Mononuclear cell (primary cell): Measurements from ENCODE around the gene FAM227A. TPM values are rescaled to one million over a fixed set of nuclear protein-coding genes. Genes with fewer than 3 reads are reported as not detected.
"Not testable (repeated sequence)": the region's sequence is repeated elsewhere in the genome, so short reads cannot be mapped to it uniquely, and the experiment has no call there.

Experiments used
- H3K27me3 ChIP-seq: 2 replicates; pipeline ENCODE4 v1.6.0; 2011; ENCODE audit warnings: low read length, control low read depth; ENCODE audit not compliant: insufficient read depth
- H3K4me1 ChIP-seq: 2 replicates; pipeline ENCODE4 v1.5.1; 2011; ENCODE audit warnings: mild to moderate bottlenecking, low read length, control low read depth; ENCODE audit not compliant: insufficient read depth
- H3K4me3 ChIP-seq: 2 replicates; pipeline ENCODE4 v1.5.1; 2011; ENCODE audit warnings: mild to moderate bottlenecking, low read length, moderate library complexity
- H3K9me3 ChIP-seq: 2 replicates; pipeline ENCODE4 v1.5.1; 2011; ENCODE audit warnings: low read depth, mild to moderate bottlenecking, control low read depth, low read length
- total RNA-seq: library from RNA; depleted of rRNA; stranded (reverse); fragments of >200 nt; gene quantifications from one replicate; pipeline ENCODE4 v1.2.3, GENCODE V29; 2012

The FAM227A gene
- total RNA-seq, 1 donor, result not detected

- Histone ChIP-seq H3K27me3 (no peaks in the 10 kb centered on the region), H3K9me3 (no peaks in the 10 kb centered on the region), H3K4me3 (no peak overlapping the region), H3K4me1 (no peaks in the 10 kb centered on the region)
Measured at GRCh38 chr22:38608992-38609750, 47.0 kb downstream of the FAM227A start.

DNA sequence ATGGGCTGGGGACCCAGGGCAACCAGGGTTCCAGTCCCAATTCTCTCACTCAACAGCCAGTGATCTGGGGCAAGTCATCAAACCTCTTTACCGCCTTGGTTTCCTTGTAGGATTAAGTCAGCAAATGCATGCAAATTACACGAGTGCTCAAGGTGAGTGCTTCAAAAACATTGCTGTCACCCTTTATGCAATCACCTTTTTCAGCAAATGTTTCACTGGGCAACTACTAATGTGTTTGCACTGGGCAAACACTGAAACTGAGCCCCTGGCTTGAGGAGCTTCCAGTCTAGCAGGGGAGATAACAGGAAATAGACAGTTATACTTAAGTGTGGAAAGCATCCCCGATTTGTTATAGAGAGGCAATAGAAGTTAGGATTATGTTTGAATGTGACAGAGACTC, 48.5 kb downstream of the FAM227A start:
- no peaks in the 10 kb centered on the region for H3K9me3 ChIP-seq
- no peaks in the 10 kb centered on the region for H3K4me1 ChIP-seq
- no peaks in the 10 kb centered on the region for H3K27me3 ChIP-seq
- H3K4me3 ChIP-seq, result no peak overlapping the region

- Histone ChIP-seq H3K4me1 (no peaks in the 10 kb centered on the region), H3K4me3 (no peak overlapping the region), H3K9me3 (no peaks in the 10 kb centered on the region), H3K27me3 (no peaks in the 10 kb centered on the region)
Measured at GRCh38 chr22:38602166-38602565, 54.0 kb downstream of the FAM227A start.

- no peaks in the 10 kb centered on the region for H3K27me3 ChIP-seq
- H3K4me3 ChIP-seq, result no peak overlapping the region
- H3K9me3 ChIP-seq, result no peaks in the 10 kb centered on the region
- no peaks in the 10 kb centered on the region for H3K4me1 ChIP-seq
Measured at GRCh38 chr22:38601221-38601764, 54.9 kb downstream of the FAM227A start.

DNA sequence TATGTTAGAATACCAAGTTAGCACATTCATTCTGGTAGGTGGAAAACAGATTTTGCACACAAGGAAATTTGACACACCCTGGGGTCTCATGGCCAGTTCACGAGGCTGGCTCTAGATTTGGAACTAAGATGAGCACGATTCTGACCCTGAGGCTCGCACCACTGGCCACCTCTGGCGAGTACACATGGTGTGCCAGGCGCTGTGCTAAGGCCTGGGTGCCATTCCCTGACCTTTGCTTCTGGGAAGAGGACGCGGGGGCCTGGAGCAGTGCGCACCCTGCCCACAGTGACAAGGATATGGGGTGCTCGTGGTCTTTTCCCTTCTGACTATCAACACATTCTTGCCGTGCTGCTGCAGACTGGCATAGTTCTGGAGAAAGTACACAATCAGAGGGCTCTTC, 56.7 kb downstream of the FAM227A start:
- H3K4me1 ChIP-seq, result no peaks in the 10 kb centered on the region
- H3K9me3 ChIP-seq, result no peaks in the 10 kb centered on the region
- H3K27me3 ChIP-seq, result no peaks in the 10 kb centered on the region
- no peak overlapping the region for H3K4me3 ChIP-seq

DNA sequence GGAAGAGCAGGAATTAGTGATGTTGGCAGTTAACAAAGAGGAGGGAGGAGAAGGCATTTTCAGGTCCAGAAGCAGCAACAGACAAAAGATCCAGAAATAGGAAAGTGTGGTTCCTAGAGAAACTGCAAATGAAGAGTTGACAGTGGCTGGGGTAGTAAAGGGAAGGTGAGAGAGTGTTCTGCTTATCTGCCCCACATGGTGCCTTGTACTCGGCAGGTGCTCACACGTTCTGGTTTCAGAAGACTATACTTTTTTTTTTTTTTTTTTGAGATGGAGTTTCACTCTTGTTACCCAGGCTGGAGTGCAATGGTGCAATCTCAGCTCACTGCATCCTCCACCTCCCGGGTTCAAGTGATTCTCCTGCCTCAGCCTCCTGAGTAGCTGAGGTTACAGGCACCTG, 73.3 kb downstream of the FAM227A start:
- H3K4me3 ChIP-seq, H3K9me3 ChIP-seq, H3K4me1 ChIP-seq, H3K27me3 ChIP-seq: not testable (repeated sequence)

DNA sequence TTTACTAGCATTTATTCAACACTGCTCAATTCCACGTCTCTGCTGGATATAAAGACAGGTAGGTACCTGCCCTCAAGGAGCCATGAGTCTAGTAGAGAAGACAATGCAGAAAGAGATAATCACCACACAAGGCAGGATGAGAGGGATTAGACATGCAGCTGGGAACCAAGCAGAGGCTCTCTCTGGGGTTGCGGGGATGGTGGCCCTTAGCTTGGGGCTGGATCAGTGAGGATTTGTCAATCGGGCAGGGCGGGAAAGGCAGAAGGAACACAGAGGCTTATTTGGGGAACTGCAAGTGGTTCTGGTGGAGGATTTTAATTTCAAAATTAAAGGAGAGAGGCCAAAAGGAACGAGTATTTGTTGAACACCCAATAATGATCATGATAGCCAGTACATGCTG, 77.7 kb downstream of the FAM227A start:
- Histone ChIP-seq H3K9me3 (no peaks in the 10 kb centered on the region), H3K4me1 (no peaks in the 10 kb centered on the region), H3K27me3 (no peaks in the 10 kb centered on the region), H3K4me3 (no peak overlapping the region)

DNA sequence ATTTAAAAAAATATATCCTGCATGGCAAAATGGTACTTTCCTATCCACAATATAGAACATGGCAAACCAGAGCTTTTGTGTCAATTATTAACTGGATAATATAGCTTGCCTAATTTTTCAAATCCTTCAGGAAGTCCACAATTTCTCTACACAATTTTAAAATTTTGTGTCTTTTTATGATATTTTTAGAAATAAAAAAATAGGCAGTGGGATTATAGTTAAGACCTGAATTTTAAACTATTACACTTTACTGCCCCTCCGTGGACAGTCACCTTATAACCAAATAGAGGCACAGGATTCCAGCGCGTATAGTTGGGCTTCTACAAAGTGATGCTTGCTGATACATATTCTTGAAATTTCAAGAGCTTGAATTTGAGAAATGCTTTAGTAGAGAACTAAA, 84.1 kb downstream of the FAM227A start:
- no peak overlapping the region for H3K4me3 ChIP-seq
- H3K9me3 ChIP-seq, result no peaks in the 10 kb centered on the region
- H3K4me1 ChIP-seq, result peaks cover 29% of the 10 kb centered on the region
- peaks cover 4% of the 10 kb centered on the region for H3K27me3 ChIP-seq

DNA sequence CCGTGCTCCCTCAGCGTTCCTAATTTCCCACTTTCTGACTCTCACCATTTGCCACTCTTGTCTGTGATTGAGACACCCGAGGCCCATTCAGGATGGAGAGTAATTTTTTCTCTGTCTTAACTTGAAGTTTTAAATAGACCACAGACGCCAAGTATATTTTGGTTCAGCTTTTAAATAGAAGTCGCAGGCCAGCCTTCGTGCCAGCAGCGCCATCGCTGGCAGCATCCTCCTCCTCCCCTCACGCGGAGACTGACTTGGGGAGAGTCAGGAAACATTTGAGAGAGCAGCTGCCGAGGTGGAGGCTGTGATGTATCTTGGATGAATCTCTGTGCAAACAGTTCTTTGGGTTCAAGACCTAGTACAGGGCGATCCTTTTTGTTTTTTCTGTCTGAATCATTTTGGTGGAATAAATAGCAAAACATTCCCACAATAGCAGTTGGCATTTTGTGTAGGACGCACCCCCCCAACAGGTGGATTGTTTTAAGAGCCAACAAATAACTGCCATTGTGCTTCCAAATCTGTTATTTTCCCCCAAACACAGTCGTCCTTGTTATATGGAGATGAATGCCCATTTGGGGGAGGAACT, 85.3 kb downstream of the FAM227A start:
- peaks cover 30% of the 10 kb centered on the region for H3K4me1 ChIP-seq
- peak overlapping the region; percentile 48 for H3K4me3 ChIP-seq
- H3K9me3 ChIP-seq, result no peaks in the 10 kb centered on the region
- peaks cover 13% of the 10 kb centered on the region for H3K27me3 ChIP-seq

GRCh38 chr22:38569972-38570778, 86.0 kb downstream of the FAM227A start, which contains the start of gene DMC1:
TSS of gene DMC1 (minus strand) at chr22:38570183. CDS start at chr22:38568256, 1,927 bp downstream.
- Histone ChIP-seq H3K27me3 (peaks cover 19% of the 10 kb centered on the region), H3K9me3 (no peaks in the 10 kb centered on the region), H3K4me1 (peaks cover 30% of the 10 kb centered on the region), H3K4me3 (peak within 1 kb of the TSS; percentile 48)

DNA sequence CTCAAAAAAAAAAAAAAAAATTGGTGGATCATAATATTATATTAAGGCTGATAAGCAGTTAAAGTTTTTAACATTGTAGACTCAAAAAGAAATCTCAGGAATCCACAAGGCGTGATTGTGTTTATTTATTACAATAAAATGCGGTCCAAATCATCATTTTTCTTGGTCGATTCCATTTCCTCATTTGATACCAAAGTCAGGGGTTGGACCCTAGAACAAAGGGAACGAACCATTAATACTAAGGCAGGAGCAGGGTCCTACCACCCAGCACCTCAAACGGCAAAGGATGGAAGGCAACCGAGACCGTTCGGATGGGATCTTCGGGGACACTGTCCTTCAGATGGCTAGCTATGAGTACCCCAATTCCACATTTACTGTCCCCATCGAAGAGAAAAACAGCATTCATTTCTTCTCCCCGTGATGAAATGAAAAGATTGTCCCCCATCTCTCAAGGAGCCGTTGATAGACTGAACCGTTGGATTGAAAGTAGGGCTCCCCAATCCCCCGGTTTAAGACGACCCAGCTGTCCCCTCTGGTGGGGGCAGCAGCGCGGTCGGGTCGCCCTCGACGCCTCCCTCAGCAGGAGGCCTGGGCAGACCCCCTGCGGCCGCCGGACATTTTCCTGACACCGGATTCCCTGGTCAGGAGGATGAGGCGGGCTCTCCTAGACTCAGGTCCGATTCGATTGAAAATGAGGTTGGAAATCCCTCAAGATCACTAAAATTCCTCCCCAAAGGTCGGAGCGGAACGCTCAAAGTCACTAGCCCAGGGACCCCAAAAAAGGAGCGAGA, 86.8 kb downstream of the FAM227A start:
- Histone ChIP-seq H3K9me3 (no peaks in the 10 kb centered on the region), H3K4me3 (peak overlapping the region; percentile 32), H3K27me3 (peaks cover 26% of the 10 kb centered on the region), H3K4me1 (peaks cover 30% of the 10 kb centered on the region)

GRCh38 chr22:38567531-38568285, 88.5 kb downstream of the FAM227A start:
- peaks cover 29% of the 10 kb centered on the region for H3K27me3 ChIP-seq
- H3K9me3 ChIP-seq, result no peaks in the 10 kb centered on the region
- H3K4me1 ChIP-seq, result peaks cover 30% of the 10 kb centered on the region
- H3K4me3 ChIP-seq, result no peak overlapping the region

DNA sequence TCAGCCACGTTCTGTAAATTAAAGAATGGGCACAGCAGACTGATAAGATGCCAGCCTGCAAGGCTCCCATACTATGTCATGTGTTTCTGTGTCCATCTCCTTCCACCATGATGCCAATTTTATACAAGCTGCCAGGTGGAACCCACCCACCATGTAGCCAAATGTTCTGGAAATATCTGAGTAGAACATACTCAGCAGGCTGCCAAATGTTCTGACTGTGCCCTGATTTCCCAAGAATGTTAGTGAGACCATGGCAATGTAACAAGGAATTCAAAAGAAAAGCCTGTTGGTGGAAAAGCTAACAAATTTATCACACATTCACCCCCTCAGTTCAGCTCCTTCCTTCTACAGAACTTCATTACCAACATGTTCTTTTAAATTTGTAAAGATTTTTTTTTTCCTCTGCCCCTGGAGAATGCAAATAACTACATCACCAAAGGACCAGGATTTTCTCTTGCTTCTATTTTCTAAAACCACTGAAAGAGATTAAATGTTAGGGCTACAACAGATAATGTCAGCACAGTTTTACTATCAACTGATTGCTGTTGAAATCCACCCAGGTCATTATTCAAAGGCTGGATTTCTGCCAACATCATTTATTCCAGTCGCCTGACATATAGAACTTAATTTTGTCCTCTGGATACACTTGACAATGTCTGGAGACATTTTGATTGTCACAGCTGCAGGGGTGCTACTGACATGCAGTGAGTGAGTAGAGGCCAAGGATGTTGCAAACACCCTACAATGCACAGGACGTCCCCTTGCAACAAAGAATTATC, 89.3 kb downstream of the FAM227A start:
- no peak overlapping the region for H3K4me3 ChIP-seq
- H3K27me3 ChIP-seq, result peaks cover 29% of the 10 kb centered on the region
- peaks cover 30% of the 10 kb centered on the region for H3K4me1 ChIP-seq
- no peaks in the 10 kb centered on the region for H3K9me3 ChIP-seq
